Measurements from ENCODE around the gene GFER. TPM values are rescaled to one million over a fixed set of nuclear protein-coding genes. Genes with fewer than 3 reads are reported as not detected.

The GFER gene
- total RNA-seq, 2 donors from 2014 or later = 40.3 to 45.5 TPM

- H3K9ac ChIP-seq (ENCODE audit: extremely low read depth, low read length, poor library complexity, severe bottlenecking) = no peak overlapping the region
- TF ChIP-seq, protein P1, sequence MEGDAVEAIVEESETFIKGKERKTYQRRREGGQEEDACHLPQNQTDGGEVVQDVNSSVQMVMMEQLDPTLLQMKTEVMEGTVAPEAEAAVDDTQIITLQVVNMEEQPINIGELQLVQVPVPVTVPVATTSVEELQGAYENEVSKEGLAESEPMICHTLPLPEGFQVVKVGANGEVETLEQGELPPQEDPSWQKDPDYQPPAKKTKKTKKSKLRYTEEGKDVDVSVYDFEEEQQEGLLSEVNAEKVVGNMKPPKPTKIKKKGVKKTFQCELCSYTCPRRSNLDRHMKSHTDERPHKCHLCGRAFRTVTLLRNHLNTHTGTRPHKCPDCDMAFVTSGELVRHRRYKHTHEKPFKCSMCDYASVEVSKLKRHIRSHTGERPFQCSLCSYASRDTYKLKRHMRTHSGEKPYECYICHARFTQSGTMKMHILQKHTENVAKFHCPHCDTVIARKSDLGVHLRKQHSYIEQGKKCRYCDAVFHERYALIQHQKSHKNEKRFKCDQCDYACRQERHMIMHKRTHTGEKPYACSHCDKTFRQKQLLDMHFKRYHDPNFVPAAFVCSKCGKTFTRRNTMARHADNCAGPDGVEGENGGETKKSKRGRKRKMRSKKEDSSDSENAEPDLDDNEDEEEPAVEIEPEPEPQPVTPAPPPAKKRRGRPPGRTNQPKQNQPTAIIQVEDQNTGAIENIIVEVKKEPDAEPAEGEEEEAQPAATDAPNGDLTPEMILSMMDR (conservative IDR thresholded peaks at IDR 0.05) = no peak
- H3K4me1 ChIP-seq (ENCODE audit: control insufficient read depth, insufficient read depth, low read length) = no peaks in the 10 kb centered on the region
- no peak overlapping the region for H3K27ac ChIP-seq (ENCODE audit: low read depth, low read length)
- Mint-ChIP-seq H3K9me3 (no peaks in the 10 kb centered on the region), H3K4me3 (no peak overlapping the region), H3K27me3 (ENCODE audit: insufficient read depth) (peaks cover 8% of the 10 kb centered on the region), H3K36me3 (ENCODE audit: low read depth) (peaks cover 30% of the 10 kb centered on the region), H3K4me1 (no peaks in the 10 kb centered on the region), H3K27ac (no peak overlapping the region)
- no peaks in the 10 kb centered on the region for H3K9me3 ChIP-seq (ENCODE audit: control insufficient read depth, low read length)
- H3K36me3 ChIP-seq (ENCODE audit: control insufficient read depth, insufficient read depth, low read length) = peaks cover 27% of the 10 kb centered on the region
- H3K27me3 ChIP-seq (ENCODE audit: control insufficient read depth, insufficient read depth, low read length, poor library complexity, severe bottlenecking) = no peaks in the 10 kb centered on the region
- 95 to 98% methylated on average over 19 to 26 of the region's 26 CpGs for WGBS, 2 experiments (ENCODE audit: insufficient coverage in 1 of 2, insufficient read length in 1 of 2)
- H3K4me3 ChIP-seq (ENCODE audit: low read length) = no peak overlapping the region
- DNase-seq = no peak
Observed at GRCh38 chr16:1997494-1998359, 13.7 kb downstream of the GFER start.

GRCh38 chr16:1998360-1998835 is 14.4 kb downstream of the GFER start:
- Histone ChIP-seq H3K27ac (ENCODE audit: low read depth, low read length) (no peak overlapping the region), H3K9ac (ENCODE audit: extremely low read depth, low read length, poor library complexity, severe bottlenecking) (no peak overlapping the region), H3K27me3 (ENCODE audit: control insufficient read depth, insufficient read depth, low read length, poor library complexity, severe bottlenecking) (no peaks in the 10 kb centered on the region), H3K36me3 (ENCODE audit: control insufficient read depth, insufficient read depth, low read length) (peaks cover 34% of the 10 kb centered on the region), H3K4me3 (ENCODE audit: low read length) (no peak overlapping the region), H3K9me3 (ENCODE audit: control insufficient read depth, low read length) (no peaks in the 10 kb centered on the region), H3K4me1 (ENCODE audit: control insufficient read depth, insufficient read depth, low read length) (no peaks in the 10 kb centered on the region)
- no peak for DNase-seq
- TF ChIP-seq, protein P1 (conservative IDR thresholded peaks at IDR 0.05) = no peak
- H3K4me3 Mint-ChIP-seq = no peak overlapping the region
- no peaks in the 10 kb centered on the region for H3K9me3 Mint-ChIP-seq
- H3K27me3 Mint-ChIP-seq (ENCODE audit: insufficient read depth) = peaks cover 4% of the 10 kb centered on the region
- H3K4me1 Mint-ChIP-seq = no peaks in the 10 kb centered on the region
- no peak overlapping the region for H3K27ac Mint-ChIP-seq
- peaks cover 30% of the 10 kb centered on the region for H3K36me3 Mint-ChIP-seq (ENCODE audit: low read depth)
- WGBS, 2 experiments (ENCODE audit: insufficient coverage in 1 of 2, insufficient read length in 1 of 2) = 96 to 98% methylated on average over 20 to 27 of the region's 27 CpGs

- Histone ChIP-seq H3K27me3 (ENCODE audit: control insufficient read depth, insufficient read depth, low read length, poor library complexity, severe bottlenecking) (no peaks in the 10 kb centered on the region), H3K4me3 (ENCODE audit: low read length) (no peak overlapping the region)
Observed at GRCh38 chr16:1998852-1999801, 15.1 kb downstream of the GFER start.

More at GRCh38 chr16:1998852-1999801, 15.1 kb downstream of the GFER start:
- Histone ChIP-seq H3K9ac (ENCODE audit: extremely low read depth, low read length, poor library complexity, severe bottlenecking) (no peak overlapping the region), H3K9me3 (ENCODE audit: control insufficient read depth, low read length) (no peaks in the 10 kb centered on the region), H3K4me1 (ENCODE audit: control insufficient read depth, insufficient read depth, low read length) (peaks cover 3% of the 10 kb centered on the region), H3K27ac (ENCODE audit: low read depth, low read length) (no peak overlapping the region), H3K36me3 (ENCODE audit: control insufficient read depth, insufficient read depth, low read length) (peaks cover 36% of the 10 kb centered on the region)
- H3K4me3 Mint-ChIP-seq = no peak overlapping the region
- peaks cover 30% of the 10 kb centered on the region for H3K36me3 Mint-ChIP-seq (ENCODE audit: low read depth)
- H3K9me3 Mint-ChIP-seq = no peaks in the 10 kb centered on the region
- DNase-seq = no peak
- H3K27ac Mint-ChIP-seq = no peak overlapping the region
- TF ChIP-seq, protein P1 (conservative IDR thresholded peaks at IDR 0.05) = no peak
- no peaks in the 10 kb centered on the region for H3K4me1 Mint-ChIP-seq
- no peaks in the 10 kb centered on the region for H3K27me3 Mint-ChIP-seq (ENCODE audit: insufficient read depth)
- WGBS, 2 experiments (ENCODE audit: insufficient coverage in 1 of 2, insufficient read length in 1 of 2) = 94 to 100% methylated on average over 3 to 39 of the region's 39 CpGs

Data from endodermal cell (in vitro differentiated cells).